Posterior vena cava (tissue), 2 donors: Measurements from ENCODE around the gene STUM. TPM values are rescaled to one million over a fixed set of nuclear protein-coding genes. Genes with fewer than 3 reads are reported as not detected.

Experiments used
- DNase-seq: peaks from one replicate; pipeline ENCODE4 v3.0.0-alpha.2; 2020; ENCODE audit warnings: low spot score
- intact Hi-C, 2 donors: fragments of 100-400 bp; cut with DNase I; formaldehyde crosslinking; loops; one replicate each; pipeline versions ENCODE4 v1.14.1 to v1.14.2; 2022 to 2023
- total RNA-seq, 2 donors: library from RNA; stranded (reverse); fragmentation: NEBNext Ultra II Directional; extraction: Animal tissue kit (Norgen Biotek cat#: 25700); gene quantifications; one replicate each; pipeline ENCODE4 v1.2.1, GENCODE V29; 2021
- donor health status: DM: yes; HTN: yes; CAD: no.
- donor health status: DM: yes; HTN: yes; CAD: no.

The STUM gene
- total RNA-seq, 2 donors from 2014 or later = 3.9 to 6.8 TPM

GRCh38 chr1:226654046-226654667 lies 105.6 kb downstream of the STUM start:
- intact Hi-C loops = no loop called here
- DNase-seq = peak; percentile 66

- intact Hi-C loops = no loop called here
- no peak for DNase-seq
These were observed 106.1 kb downstream of the STUM start for GRCh38 chr1:226654668-226655055.

DNA sequence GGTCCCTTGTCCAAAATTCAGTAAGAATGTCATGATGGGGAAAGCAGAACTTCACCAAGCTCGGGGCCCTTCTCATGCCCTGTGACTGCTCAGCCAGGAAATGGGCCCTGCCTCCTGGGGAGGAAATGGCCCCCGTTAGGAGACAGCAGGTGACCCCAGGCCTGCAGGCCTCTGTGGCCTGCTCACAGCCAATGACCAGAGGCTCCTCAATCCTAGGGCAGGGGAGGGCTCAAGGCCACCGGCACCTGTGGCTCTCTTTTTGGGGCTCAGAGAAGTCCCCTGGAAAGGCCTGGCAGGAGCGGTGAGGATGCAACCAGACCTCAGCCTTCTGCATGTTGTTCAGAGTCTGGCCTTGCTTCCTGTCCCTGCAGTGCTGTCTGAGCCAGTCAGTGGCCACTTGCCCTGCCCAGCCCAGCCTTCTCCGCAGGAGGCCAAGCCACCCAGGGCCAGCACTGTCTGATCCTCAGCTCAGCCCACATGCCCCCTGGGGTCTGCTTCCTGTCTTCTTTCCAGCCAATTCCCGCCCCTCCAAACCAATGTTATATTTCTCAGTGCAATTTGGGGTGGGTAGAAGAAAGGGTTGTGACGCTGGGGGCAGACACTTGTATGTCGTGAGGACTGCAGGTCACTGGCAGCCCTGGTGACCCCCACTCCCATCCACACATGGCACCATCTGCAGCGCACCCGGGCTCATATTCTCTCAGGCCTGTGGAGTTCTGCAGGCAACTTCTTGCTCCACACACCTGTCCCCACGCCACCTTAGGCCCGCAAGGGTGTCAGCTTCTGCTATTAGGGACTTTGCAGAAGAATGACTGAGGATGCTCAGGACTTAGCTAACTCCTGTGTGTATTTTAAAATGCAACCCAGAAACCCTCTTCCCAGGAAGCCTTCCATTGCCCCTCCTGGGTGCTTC lies 106.9 kb downstream of the STUM start:
- intact Hi-C loops = no loop called here
- DNase-seq = peak; percentile 72

DNA sequence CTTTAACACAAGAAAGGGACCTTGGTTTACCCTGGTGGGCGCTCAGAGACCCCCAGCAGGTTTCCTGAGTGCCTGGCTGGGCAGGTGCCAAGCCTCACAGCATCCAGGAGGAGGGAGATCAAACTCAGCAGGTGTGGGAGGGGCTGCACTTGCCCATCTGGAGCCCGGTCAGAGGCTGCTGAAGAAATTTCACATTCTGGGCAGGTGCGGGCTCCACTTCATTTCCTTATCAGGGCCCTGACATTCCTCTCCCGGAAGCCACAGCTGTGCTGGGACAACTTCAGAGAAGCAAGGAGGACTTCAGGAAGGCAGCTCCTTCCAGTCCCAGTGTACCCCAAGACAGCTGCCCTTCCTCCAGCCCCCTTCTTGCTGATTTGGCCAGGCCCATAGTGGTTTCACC lies 107.6 kb downstream of the STUM start:
- DNase-seq = peak; percentile 47
- intact Hi-C loops = no loop called here

DNA sequence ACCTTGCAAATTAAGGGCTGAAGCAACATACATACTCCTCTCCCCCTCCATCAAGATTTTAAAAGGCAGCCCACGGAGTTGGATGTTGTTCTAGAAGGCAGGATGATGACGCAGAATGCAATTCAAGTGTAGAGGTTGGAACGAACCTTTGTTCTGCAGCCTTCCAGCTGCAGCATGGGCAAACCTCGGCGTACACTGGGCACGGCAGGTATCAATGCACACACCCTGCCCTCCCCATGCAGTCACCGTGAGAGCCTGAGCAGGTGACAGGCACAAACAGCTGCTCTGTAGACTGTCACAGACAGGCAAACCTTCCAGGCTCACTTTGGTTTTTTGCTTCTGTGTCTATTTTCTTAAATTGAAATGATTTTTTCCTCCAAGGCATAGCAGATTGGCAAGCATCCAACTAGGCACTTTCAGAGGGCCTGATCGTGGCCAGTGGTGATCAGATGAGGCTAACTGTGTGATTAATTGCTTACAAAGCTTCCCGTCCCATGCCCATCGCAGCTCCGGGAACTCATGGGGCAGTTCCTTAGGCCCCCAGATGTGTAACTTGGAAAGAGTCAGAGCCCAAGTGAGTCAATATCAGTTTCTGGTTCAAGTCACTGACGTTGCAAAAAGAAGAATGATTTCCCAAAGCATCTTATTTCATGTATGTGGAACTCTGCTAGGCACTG lies 108.2 kb downstream of the STUM start:
- DNase-seq = peak; percentile 90
- intact Hi-C loops = no loop called here

- peak; percentile 79 for DNase-seq
- intact Hi-C loops = no loop called here
These were observed 109.5 kb downstream of the STUM start for GRCh38 chr1:226657895-226658545.

- DNase-seq = peak; percentile 58
- intact Hi-C loops = no loop called here
These were observed 110.1 kb downstream of the STUM start for GRCh38 chr1:226658546-226659125.

Other genes starting within 250 kb of the STUM start
- 1 to 10 TPM; 1.7 to 2.4 TPM for gene LIN9, start 239.6 kb upstream of the STUM start, total RNA-seq
- gene PARP1, start 140.7 kb upstream of the STUM start, total RNA-seq = 10 to 100 TPM; 41.1 to 45.6 TPM
- gene ITPKB, start 190.5 kb downstream of the STUM start, total RNA-seq = 10 to 100 TPM; 22.4 to 24.4 TPM